ENCODE measurements around the gene VWA2.
A peak's percentile ranks its signal among the peaks of the same experiment; 100 is the strongest.

GRCh38 chr10:114271779-114272167 lies 32.7 kb downstream of the VWA2 start:
- TF ChIP-seq, protein P1, sequence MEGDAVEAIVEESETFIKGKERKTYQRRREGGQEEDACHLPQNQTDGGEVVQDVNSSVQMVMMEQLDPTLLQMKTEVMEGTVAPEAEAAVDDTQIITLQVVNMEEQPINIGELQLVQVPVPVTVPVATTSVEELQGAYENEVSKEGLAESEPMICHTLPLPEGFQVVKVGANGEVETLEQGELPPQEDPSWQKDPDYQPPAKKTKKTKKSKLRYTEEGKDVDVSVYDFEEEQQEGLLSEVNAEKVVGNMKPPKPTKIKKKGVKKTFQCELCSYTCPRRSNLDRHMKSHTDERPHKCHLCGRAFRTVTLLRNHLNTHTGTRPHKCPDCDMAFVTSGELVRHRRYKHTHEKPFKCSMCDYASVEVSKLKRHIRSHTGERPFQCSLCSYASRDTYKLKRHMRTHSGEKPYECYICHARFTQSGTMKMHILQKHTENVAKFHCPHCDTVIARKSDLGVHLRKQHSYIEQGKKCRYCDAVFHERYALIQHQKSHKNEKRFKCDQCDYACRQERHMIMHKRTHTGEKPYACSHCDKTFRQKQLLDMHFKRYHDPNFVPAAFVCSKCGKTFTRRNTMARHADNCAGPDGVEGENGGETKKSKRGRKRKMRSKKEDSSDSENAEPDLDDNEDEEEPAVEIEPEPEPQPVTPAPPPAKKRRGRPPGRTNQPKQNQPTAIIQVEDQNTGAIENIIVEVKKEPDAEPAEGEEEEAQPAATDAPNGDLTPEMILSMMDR (IDR thresholded peaks at IDR 0.05), result no peak
- no peak for TF ChIP-seq POLR2A (IDR thresholded peaks at IDR 0.05)
- peak; percentile 18 for TF ChIP-seq POLR2AphosphoS5 (IDR thresholded peaks at IDR 0.05)

Measured in prostate gland (tissue), 2 donors.